HG03558 (cell line): ENCODE measurements around the gene TEX26.

Source experiments
- ATAC-seq: cut with Tn5 transposase; IDR thresholded peaks from one replicate; pipeline ENCODE4 v1.9.1; 2021; ENCODE audit warnings: moderate number of reproducible peaks; ENCODE audit not compliant: unreplicated experiment; ENCODE audit errors: extremely low read depth

TEX26 gene

GRCh38 chr13:30974350-30974749, 41.9 kb downstream of the TEX26 start:
- ATAC-seq = no peak

DNA sequence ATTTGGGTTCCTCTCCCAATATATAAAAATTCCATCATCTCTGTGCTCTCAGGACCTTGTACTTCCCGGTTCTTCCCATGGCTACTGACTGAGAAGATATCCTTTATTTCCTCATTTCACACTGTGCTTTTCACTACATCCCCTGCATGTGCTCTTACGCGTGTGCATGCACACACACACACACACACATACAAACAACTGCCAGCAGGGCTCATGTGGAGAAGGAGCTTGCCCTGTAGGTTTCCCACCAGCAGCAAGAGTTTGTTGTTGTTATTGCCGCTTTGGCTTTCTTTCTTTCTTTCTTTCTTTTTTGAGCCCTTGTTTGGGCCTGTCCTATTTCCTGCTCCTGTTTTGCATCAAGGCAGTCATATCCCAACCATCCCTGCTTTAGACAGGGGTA, 43.6 kb downstream of the TEX26 start:
- no peak for ATAC-seq

- ATAC-seq = no peak
These were observed 46.8 kb downstream of the TEX26 start for GRCh38 chr13:30978981-30979956.

GRCh38 chr13:30982506-30982905, 50.0 kb downstream of the TEX26 start:
- ATAC-seq = no peak

- no peak for ATAC-seq
These were observed 50.5 kb downstream of the TEX26 start for GRCh38 chr13:30982906-30983305.

DNA sequence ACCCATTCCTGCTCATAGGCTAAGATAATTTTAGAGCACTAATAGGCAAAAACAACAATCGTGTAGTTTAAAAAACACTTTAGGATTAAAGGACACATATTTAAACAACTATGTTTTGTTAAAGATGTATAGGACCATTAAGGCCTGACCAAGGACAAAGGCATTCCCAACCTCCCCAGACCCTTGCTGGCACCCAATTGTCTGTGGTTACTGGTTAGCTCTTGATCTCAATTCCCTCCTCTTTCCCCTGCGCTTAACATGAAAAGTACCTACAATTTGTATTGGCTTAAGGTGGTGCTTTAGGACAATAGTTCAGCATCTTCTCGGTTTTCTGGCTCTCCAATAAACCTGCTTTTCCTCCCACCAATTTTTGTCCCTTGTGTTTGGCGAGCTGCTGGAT, 51.0 kb downstream of the TEX26 start:
- no peak for ATAC-seq

- ATAC-seq = no peak
These were observed 52.2 kb downstream of the TEX26 start for GRCh38 chr13:30984620-30985019.

DNA sequence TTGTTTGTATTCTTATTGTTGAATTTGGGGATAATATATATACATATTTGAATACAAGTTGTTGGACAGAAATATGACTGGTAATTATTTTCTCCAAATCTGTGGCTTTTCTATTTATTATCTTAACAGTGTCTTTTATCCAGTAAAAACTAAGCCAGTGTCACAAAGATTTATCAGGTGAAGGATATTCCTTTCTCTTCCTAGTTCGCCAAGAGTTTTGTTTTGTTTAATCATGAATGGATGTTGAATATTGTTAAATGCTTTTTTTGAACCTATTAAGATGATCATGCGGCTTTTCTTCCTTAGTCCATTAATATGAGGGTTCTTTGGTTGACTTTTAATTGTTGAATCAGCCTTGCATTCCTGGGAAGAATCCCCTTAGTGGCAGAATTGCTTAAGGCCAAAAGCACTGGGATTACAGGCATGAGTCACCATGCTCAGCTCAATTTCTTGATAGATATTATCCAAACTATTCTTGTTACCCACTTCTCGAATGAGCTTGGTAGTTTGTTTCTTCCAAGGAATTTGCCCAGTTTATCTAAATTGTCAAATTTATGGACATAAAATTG, 53.3 kb downstream of the TEX26 start:
- ATAC-seq = no peak

DNA sequence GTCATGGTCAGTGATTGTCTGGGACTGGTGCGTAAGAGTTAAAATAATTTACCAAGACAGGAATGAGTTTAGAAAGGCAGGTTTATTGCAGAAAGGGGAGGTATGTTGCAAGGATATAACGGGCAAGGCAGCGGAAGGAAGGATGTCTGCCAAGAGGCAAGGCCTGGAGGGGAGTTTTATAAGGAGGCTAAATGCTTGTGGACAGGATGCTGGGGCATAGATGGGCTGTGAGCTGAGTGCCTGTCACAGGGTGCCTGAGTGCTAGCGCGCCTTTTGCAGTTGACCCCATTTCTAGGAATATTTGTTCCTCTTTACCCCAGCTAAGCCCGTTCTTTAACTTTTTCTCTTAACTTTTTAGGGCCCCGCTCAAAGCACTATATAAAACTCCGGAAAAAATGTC, 58.7 kb downstream of the TEX26 start:
- no peak for ATAC-seq

GRCh38 chr13:30991922-30992321, 59.5 kb downstream of the TEX26 start:
- no peak for ATAC-seq

DNA sequence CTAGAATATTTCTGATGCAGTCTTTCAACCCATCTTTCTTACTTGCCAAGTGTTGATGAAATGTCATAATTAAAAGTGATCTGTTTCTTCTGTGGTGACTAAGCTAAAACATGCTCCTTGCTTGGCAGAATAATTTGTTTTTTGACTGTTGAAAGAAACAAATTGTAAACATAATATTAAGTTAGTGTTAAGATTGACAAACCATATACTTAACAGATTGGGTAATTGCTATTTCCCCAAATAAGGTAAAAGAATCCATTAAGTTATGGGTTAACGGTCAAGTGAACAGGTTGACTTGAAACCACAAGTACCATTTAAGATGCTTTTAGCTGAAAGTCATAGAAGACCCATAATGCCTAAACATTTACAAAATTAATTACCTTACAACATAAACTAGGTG, 62.9 kb downstream of the TEX26 start:
- no peak for ATAC-seq

GRCh38 chr13:30997697-30998096, 65.2 kb downstream of the TEX26 start:
- no peak for ATAC-seq

DNA sequence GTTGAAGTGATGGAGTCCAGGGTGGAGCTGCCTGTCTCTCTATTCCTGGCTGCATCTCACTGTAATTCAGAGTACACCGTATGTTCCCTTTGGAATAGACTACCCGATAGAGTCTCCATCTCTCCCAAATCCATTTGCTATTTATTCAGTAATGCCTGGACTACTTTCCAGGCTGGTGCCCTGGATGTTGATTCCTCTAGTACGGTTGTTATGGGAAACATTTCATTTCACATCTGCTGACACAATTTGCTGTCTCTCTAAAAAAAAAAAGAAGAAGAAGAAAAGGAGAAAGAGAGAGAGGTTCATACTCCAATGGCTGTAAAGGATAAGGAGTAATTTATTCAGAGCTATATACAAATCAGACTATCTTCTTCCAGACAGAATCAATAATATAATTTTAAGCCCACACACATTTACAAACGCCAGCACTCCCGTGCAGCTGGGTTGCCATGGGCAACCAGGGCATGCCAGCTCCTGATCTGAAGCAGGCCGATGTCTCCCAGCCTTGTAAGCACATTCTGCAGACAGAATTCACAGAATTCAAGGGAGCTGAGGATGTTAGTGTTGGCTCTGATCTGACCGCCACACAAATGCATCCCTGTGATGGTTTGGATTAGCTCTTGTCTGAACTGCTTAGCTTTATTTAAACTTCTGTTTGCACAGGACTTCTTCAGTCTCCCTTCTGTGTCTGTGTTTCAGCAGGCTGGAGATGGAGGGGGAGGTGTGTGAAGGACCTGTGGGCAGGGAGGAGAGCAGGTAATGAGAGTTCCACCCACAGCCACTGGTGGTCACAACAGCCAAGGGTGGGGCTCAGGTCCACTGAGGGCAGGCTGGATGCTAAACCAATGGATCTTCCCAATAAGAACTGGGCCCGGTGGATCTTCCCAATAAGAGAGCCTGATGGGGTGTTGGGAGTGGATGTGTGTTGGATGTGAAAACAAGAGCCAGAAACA, 66.0 kb downstream of the TEX26 start:
- no peak for ATAC-seq

DNA sequence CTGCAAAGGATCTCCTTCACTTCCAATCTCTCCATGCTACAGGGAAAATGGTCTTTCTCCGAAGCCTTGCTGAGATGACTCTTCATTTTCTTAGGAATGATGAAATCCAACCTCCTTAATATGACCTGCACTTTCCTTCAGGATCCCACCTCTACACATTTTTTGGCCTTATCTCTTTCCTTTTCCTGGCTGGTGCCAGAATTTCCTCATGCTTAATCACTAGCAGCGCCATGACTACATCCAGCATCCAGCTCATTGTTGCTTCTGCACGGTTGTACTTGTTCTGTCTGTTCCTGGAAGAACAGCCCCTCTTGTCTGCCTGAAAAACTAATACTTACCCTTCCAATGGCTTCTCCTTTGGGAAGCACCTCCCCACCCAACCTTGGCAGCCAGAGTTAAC, 68.4 kb downstream of the TEX26 start:
- ATAC-seq = no peak

- ATAC-seq = no peak
These were observed 69.2 kb downstream of the TEX26 start for GRCh38 chr13:31001647-31002046.

- ATAC-seq = no peak
These were observed 72.6 kb downstream of the TEX26 start for GRCh38 chr13:31005066-31005465.

DNA sequence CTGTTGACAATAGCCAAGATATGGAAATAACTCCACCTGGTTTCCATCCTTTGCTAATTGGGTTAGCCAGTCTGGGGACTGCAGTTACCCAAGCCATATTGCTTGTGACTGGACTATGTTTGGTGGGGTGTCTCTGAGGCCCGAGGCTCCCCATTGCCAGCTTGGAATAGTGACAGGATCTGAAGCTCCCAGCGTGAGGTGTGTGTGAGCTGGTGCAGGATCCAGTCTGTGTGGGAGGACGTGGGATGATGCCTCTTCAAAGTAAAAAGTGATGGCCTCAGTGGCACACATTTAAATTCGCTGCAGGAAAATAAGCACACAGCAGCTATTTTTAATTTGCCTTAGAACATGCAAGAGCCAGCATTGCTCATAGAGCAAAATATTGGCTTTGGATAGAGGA, 75.0 kb downstream of the TEX26 start:
- ATAC-seq = no peak

GRCh38 chr13:31008400-31009115, 76.1 kb downstream of the TEX26 start:
- no peak for ATAC-seq

GRCh38 chr13:31009166-31009565, 76.7 kb downstream of the TEX26 start:
- no peak for ATAC-seq

GRCh38 chr13:31010296-31010695, 77.8 kb downstream of the TEX26 start:
- no peak for ATAC-seq
